Skeletal muscle cell (primary cell): ENCODE data around the gene GOLGA3.
"Not testable (repeated sequence)": the region's sequence is repeated elsewhere in the genome, so short reads cannot be mapped to it uniquely, and the experiment has no call there.

Source experiments
- DNase-seq: peaks from one replicate; pipeline ENCODE4 v3.0.0-alpha.2; 2010; ENCODE audit warnings: low read depth
- H3K4me3 ChIP-seq: 2 replicates; pipeline ENCODE4 v1.5.1; 2011; ENCODE audit warnings: low read depth, mild to moderate bottlenecking, control low read depth, low read length, moderate library complexity

The GOLGA3 gene

DNA sequence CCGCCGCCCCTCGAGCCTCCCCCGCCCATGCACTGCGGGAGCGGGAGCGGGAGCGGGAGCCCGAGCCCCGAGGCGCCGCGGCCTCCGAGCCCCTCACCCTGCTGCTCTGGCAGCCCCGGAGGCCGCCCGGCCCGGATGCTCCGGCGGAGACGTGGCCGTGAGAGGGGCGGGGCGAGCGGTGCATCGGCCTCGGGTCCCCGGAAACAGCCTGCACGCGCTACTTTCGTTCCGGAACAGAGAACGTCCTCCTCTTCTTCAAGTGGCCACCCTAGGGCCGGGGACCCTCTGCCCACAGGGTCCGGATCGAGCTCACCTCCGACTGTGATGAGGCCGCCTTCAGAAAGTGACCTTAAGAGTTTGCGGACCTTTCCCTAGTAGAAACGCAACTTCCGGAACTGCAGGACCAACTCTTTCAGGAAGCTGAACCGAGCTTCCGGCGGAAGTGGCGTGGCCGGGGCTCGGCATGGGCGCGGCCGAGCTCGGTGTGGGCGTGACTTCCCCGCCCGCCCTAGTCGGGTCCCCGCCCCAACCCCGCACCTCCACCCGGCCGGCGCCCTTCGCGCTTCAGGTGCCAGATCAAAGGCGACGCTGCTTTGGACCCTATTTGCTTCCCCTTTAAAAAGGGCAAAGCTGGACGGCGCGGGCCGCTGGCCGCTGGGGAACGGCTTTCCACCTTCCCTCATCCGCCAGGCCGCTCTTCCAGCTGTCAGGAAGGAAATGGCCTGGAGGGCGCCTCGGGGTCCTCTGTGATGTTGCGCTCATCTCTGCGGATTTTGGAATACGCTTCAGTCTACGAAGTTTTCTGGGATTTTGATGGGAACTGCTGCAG lies at the start of gene GOLGA3:
GOLGA3 (minus strand) TSS at position 164 of the 829 bp plus-strand sequence. CDS start 6,741 bp downstream, outside the sequence.
- peak; percentile 84 for DNase-seq
- peak within 1 kb of the TSS; percentile 99 for H3K4me3 ChIP-seq

- not testable (repeated sequence) for H3K4me3 ChIP-seq, DNase-seq
Measured at GRCh38 chr12:132874620-132875019, 46.0 kb upstream of the GOLGA3 start.

DNA sequence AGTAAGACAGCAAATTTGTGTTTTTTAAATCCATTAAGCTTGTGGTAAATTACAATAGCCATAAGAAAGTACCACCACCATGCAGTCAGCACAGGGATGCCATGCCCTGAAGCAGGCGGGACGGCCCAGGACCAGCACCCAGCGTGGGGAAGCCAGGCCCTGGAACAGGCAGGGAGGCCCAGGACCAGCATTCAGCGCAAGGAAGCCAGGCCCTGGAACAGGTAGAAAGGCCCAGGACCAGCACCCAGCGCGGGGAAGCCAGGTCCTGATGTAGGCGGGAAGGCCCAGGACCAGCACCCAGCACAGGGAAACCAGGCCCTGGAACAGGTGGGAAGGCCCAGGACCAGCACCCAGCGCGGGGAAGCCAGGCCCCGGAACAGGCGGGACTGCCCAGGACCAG lies 45.5 kb upstream of the GOLGA3 start:
- H3K4me3 ChIP-seq: no peak overlapping the region
- no peak for DNase-seq

- DNase-seq: no peak
- no peak overlapping the region for H3K4me3 ChIP-seq
Measured at GRCh38 chr12:132873724-132874123, 45.1 kb upstream of the GOLGA3 start.

- no peak for DNase-seq
- H3K4me3 ChIP-seq: no peak overlapping the region
Measured at GRCh38 chr12:132872975-132873421, 44.3 kb upstream of the GOLGA3 start.

GRCh38 chr12:132872073-132872855 lies 43.6 kb upstream of the GOLGA3 start:
- DNase-seq: no peak
- H3K4me3 ChIP-seq: no peak overlapping the region

- no peak overlapping the region for H3K4me3 ChIP-seq
- DNase-seq: no peak
Measured at GRCh38 chr12:132869551-132869950, 40.9 kb upstream of the GOLGA3 start.

GRCh38 chr12:132866251-132866828 lies 37.7 kb upstream of the GOLGA3 start:
- H3K4me3 ChIP-seq: no peak overlapping the region
- peak; percentile 58 for DNase-seq

- DNase-seq: no peak
- no peak overlapping the region for H3K4me3 ChIP-seq
Measured at GRCh38 chr12:132861558-132861957, 32.9 kb upstream of the GOLGA3 start.

- H3K4me3 ChIP-seq: no peak overlapping the region
- DNase-seq: no peak
Measured at GRCh38 chr12:132858718-132859266, 30.1 kb upstream of the GOLGA3 start.

GRCh38 chr12:132857019-132857418 lies 28.4 kb upstream of the GOLGA3 start:
- DNase-seq: not testable (repeated sequence)

DNA sequence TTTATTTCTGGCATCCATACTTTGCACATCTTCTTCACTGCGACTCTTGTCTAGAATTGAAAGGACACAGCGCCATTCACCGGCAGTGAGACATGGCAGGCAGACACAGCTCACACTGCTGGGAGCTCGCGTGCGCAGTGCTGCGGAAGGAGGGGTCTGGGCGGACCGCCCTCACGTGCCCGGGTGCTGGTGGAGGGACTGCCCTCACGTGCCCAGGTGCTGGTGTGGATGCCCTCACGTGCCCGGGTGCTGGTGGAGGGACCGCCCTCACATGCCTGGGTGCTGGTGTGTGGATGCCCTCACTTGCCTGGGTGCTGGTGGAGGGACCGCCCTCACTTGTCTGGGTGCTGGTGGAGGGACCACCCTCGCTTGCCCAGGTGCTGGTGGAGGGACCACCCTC lies 27.9 kb upstream of the GOLGA3 start:
- DNase-seq: no peak
- no peak overlapping the region for H3K4me3 ChIP-seq

More at GRCh38 chr12:132857019-132857418, 28.4 kb upstream of the GOLGA3 start:
- not testable (repeated sequence) for H3K4me3 ChIP-seq

- DNase-seq, H3K4me3 ChIP-seq: not testable (repeated sequence)
Measured at GRCh38 chr12:132855211-132855610, 26.5 kb upstream of the GOLGA3 start.

DNA sequence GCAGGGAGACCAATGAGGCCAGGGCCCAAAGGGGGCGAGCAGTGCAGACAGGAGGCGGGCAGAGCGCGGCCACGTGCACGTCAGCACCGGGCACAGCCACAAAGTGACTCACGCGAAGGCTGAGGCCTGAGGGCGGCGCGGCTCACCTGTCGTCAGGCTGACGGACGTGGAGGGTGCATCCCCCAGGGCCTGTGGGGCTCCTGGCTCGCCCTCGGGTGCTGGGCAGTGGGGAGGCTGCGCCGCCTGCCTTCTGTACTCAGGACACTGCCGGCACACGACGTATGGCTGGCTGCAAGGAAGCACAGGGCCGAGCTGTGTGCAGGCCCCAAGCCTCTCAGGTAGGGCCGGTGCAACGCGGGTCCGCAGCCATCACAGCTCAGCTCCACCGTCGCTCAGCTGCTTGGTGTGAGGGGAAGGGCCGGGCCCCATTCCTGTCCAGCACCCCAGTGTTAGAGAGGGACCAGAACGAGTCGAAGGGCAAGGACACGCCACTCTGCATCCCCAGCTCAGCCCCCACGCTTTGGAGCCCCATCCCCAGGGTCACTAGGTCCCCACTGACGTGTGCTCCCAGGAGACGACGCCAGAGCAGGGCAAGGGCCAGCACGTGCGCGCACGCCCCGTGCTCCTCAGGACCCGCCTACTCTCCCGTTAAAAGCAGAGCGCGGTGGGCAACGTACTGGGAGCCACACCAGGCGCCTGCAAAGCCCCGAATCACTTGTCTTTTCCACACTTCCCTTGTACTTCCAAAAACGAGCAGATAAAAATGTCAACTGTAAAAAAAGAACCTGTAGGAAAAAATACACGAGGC lies 24.8 kb upstream of the GOLGA3 start:
- no peak overlapping the region for H3K4me3 ChIP-seq
- DNase-seq: no peak

DNA sequence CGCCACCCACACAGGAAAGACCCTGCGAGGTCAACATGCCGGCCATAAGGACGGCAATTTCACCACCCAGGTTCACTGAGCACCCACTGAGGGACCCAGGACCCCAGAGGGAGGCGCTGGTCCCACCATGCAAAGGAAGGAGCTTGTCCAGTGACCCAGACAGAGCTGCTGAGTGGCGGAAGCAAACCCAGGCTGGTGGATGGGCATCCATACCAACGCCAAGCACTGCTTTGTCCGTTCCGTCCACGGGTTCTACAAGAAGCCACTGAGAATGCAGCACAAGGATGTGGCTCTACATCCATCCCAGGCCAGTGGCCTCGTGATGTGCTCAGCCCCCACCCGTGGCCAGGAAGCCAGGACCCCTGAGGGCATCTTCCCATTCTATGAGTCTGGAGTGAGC lies 23.8 kb upstream of the GOLGA3 start:
- no peak for DNase-seq
- no peak overlapping the region for H3K4me3 ChIP-seq

GRCh38 chr12:132851465-132851864 lies 22.8 kb upstream of the GOLGA3 start:
- no peak for DNase-seq
- no peak overlapping the region for H3K4me3 ChIP-seq

- no peak for DNase-seq
- H3K4me3 ChIP-seq: no peak overlapping the region
Measured at GRCh38 chr12:132850291-132850690, 21.6 kb upstream of the GOLGA3 start.

GRCh38 chr12:132848521-132848920 lies 19.9 kb upstream of the GOLGA3 start:
- no peak for DNase-seq
- no peak overlapping the region for H3K4me3 ChIP-seq
